ENCODE results near the gene ACTG2. TPM values are rescaled to one million over a fixed set of nuclear protein-coding genes. Genes with fewer than 3 reads are reported as not detected.

Gene ACTG2
- total and polyA plus RNA-seq, 8 donors: 143 to 2,977 (median 957) TPM

- intact Hi-C loops (cut with DNase I; ENCODE audit: low total_unique reads): no loop called here
- H3K9me3 ChIP-seq: no peaks in the 10 kb centered on the region
- H3K4me3 ChIP-seq: no peak overlapping the region
- peaks cover 0 to 4% (median 0%) of the 10 kb centered on the region in 4 donors for H3K4me1 ChIP-seq
- no peak for DNase-seq
- H3K27ac ChIP-seq: peak overlapping the region in 2 of 5 donors; percentile 12 to 42
- peaks cover 69 to 100% (median 100%) of the 10 kb centered on the region in 4 donors for H3K36me3 ChIP-seq
- TF ChIP-seq POLR2AphosphoS5 (IDR thresholded peaks at IDR 0.05) (no peak), EP300 (IDR thresholded peaks at IDR 0.05) (no peak), CTCF (IDR thresholded peaks at IDR 0.05) (no peak), POLR2A (IDR thresholded peaks at IDR 0.05) (no peak)
- 81 to 92% (median 90%) methylated on average over 2 of the region's 2 CpGs for WGBS, 5 donors
- H3K27me3 ChIP-seq: no peaks in the 10 kb centered on the region
Observed at GRCh38 chr2:73850009-73850408, 42.8 kb upstream of the ACTG2 start.

GRCh38 chr2:73851274-73851673 is 41.5 kb upstream of the ACTG2 start:
- Histone ChIP-seq H3K36me3 (peaks cover 64 to 100% (median 100%) of the 10 kb centered on the region in 4 donors), H3K9me3 (no peaks in the 10 kb centered on the region), H3K27me3 (no peaks in the 10 kb centered on the region), H3K4me1 (peaks cover 0 to 4% (median 0%) of the 10 kb centered on the region in 4 donors), H3K4me3 (no peak overlapping the region), H3K27ac (peak overlapping the region in 2 of 5 donors; percentile 14 to 60)
- WGBS, 5 donors: 49 to 69% (median 54%) methylated on average over 3 of the region's 3 CpGs
- DNase-seq: peak; percentile 27 to 60
- TF ChIP-seq EP300 (IDR thresholded peaks at IDR 0.05) (no peak), POLR2AphosphoS5 (IDR thresholded peaks at IDR 0.05) (no peak), POLR2A (IDR thresholded peaks at IDR 0.05) (no peak), CTCF (IDR thresholded peaks at IDR 0.05) (no peak)
- intact Hi-C loops (cut with DNase I; ENCODE audit: low total_unique reads): no loop called here

DNA sequence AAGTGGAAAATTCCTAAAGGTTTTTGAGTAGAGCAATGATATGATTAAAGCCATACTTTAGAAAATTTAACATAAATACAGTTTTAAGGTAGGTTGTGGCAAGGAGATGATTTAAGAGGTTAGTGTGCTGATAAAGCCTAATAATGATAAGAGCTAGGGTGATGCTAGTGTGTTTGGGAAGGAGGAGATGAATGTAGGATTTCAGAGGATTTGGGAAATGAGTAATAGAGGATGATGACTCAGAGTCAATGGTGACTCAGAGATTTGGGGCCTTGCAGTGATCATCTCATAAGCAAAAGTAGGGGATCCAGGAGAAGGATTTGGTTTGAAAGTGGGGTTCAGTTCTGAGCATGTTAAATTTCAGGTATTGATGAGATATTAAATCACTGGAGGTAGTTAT is 40.8 kb upstream of the ACTG2 start:
- DNase-seq: no peak
- H3K4me1 ChIP-seq: peaks cover 0 to 4% (median 0%) of the 10 kb centered on the region in 4 donors
- TF ChIP-seq POLR2A (IDR thresholded peaks at IDR 0.05) (no peak), CTCF (IDR thresholded peaks at IDR 0.05) (no peak), POLR2AphosphoS5 (IDR thresholded peaks at IDR 0.05) (no peak), EP300 (IDR thresholded peaks at IDR 0.05) (no peak)
- intact Hi-C loops (cut with DNase I; ENCODE audit: low total_unique reads): no loop called here
- H3K27ac ChIP-seq: peak overlapping the region in 1 of 5 donors; percentile 60
- peaks cover 57 to 100% (median 100%) of the 10 kb centered on the region in 4 donors for H3K36me3 ChIP-seq
- no peaks in the 10 kb centered on the region for H3K27me3 ChIP-seq
- no peaks in the 10 kb centered on the region for H3K9me3 ChIP-seq
- no peak overlapping the region for H3K4me3 ChIP-seq

DNA sequence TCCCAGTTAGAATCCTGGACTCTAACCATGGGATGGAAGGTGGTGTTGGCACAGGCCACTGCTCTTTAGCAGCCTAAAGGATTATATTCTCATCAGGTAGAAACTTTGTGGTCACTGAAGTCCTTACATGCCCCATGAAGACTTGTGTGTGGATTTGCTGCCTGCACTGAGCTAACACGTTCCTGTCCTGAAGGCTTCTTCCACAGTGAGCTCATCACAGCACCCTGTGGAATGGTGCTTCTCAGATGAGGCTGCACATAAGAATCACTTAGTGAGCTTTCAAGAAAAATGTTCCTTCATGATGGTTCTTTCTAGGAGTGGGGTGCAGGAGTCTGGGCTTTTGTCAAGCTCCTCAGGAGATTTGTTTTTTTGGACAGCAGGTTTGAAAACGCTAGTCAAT is 37.3 kb upstream of the ACTG2 start:
- Histone ChIP-seq H3K4me3 (no peak overlapping the region), H3K27ac (no peak overlapping the region), H3K9me3 (no peaks in the 10 kb centered on the region), H3K36me3 (peaks cover 34 to 97% (median 94%) of the 10 kb centered on the region in 4 donors), H3K27me3 (no peaks in the 10 kb centered on the region), H3K4me1 (peaks cover 0 to 4% (median 0%) of the 10 kb centered on the region in 4 donors)
- intact Hi-C loops (cut with DNase I; ENCODE audit: low total_unique reads): no loop called here
- TF ChIP-seq CTCF (IDR thresholded peaks at IDR 0.05): no peak
- no peak for TF ChIP-seq POLR2A (IDR thresholded peaks at IDR 0.05)
- TF ChIP-seq EP300 (IDR thresholded peaks at IDR 0.05): no peak
- TF ChIP-seq POLR2AphosphoS5 (IDR thresholded peaks at IDR 0.05): no peak
- 92 to 96% (median 96%) methylated on average over 2 of the region's 2 CpGs for WGBS, 5 donors
- DNase-seq: no peak
